ENCODE data around the gene TMEM43. TPM values are rescaled to one million over a fixed set of nuclear protein-coding genes. Genes with fewer than 3 reads are reported as not detected.

Gene TMEM43
- total RNA-seq, 4 donors from 2014 or later: 93.5 to 114 (median 102) TPM

GRCh38 chr3:14181253-14181652 lies 56.4 kb downstream of the TMEM43 start:
- no peak overlapping the region for H3K27ac ChIP-seq
- H3K4me3 ChIP-seq: no peak overlapping the region
- TF ChIP-seq POLR2A (IDR thresholded peaks at IDR 0.05): no peak
- TF ChIP-seq CTCF (IDR thresholded peaks at IDR 0.05): no peak
- peaks cover 0 to 5% of the 10 kb centered on the region in 2 donors for H3K4me1 ChIP-seq
- no peaks in the 10 kb centered on the region for H3K9me3 ChIP-seq
- intact Hi-C loops (cut with DNase I; ENCODE audit: low total_unique reads): no loop called here
- no peak for DNase-seq
- no peaks in the 10 kb centered on the region for H3K36me3 ChIP-seq
- H3K27me3 ChIP-seq: no peaks in the 10 kb centered on the region

GRCh38 chr3:14183015-14183577 lies 58.2 kb downstream of the TMEM43 start:
- intact Hi-C loops (cut with DNase I; ENCODE audit: low total_unique reads): no loop called here
- no peak for DNase-seq
- TF ChIP-seq POLR2A (IDR thresholded peaks at IDR 0.05) (no peak), CTCF (IDR thresholded peaks at IDR 0.05) (no peak)
- Histone ChIP-seq H3K4me3 (no peak overlapping the region), H3K27ac (no peak overlapping the region), H3K36me3 (no peaks in the 10 kb centered on the region), H3K9me3 (no peaks in the 10 kb centered on the region), H3K4me1 (no peaks in the 10 kb centered on the region), H3K27me3 (no peaks in the 10 kb centered on the region)

- Histone ChIP-seq H3K9me3 (no peaks in the 10 kb centered on the region), H3K27ac (no peak overlapping the region), H3K36me3 (no peaks in the 10 kb centered on the region), H3K4me1 (no peaks in the 10 kb centered on the region), H3K4me3 (no peak overlapping the region), H3K27me3 (no peaks in the 10 kb centered on the region)
- no peak for TF ChIP-seq CTCF (IDR thresholded peaks at IDR 0.05)
- no peak for TF ChIP-seq POLR2A (IDR thresholded peaks at IDR 0.05)
- intact Hi-C loops (cut with DNase I; ENCODE audit: low total_unique reads): no loop called here
- DNase-seq: no peak
Measured at GRCh38 chr3:14186854-14187458, 62.1 kb downstream of the TMEM43 start.

GRCh38 chr3:14188041-14188754 lies 63.3 kb downstream of the TMEM43 start:
- Histone ChIP-seq H3K4me1 (no peaks in the 10 kb centered on the region), H3K9me3 (no peaks in the 10 kb centered on the region), H3K36me3 (no peaks in the 10 kb centered on the region), H3K27me3 (no peaks in the 10 kb centered on the region), H3K4me3 (no peak overlapping the region), H3K27ac (no peak overlapping the region)
- intact Hi-C loops (cut with DNase I; ENCODE audit: low total_unique reads): no loop called here
- TF ChIP-seq CTCF (IDR thresholded peaks at IDR 0.05) (no peak), POLR2A (IDR thresholded peaks at IDR 0.05) (no peak)
- no peak for DNase-seq

Other genes starting within 250 kb of the TMEM43 start
- gene WNT7A, start 245.0 kb upstream of the TMEM43 start, total RNA-seq: 10 to 100 TPM in 1 of 4 donors, under 1 TPM in 2, not detected in 1; 0.21 to 19.8 (median 0.26) TPM
- 10 to 100 TPM in 1 of 4 donors, 1 to 10 TPM in 3; 6.2 to 12.0 (median 7.8) TPM for gene CHCHD4, start 182 bp upstream of the TMEM43 start, total RNA-seq
- 10 to 100 TPM; 15.3 to 85.8 (median 48.5) TPM for gene XPC, start 53.5 kb downstream of the TMEM43 start, total RNA-seq
- gene LSM3, start 53.8 kb downstream of the TMEM43 start, total RNA-seq: 10 to 100 TPM in 3 of 4 donors, 1 to 10 TPM in 1; 10.0 to 14.1 (median 11.9) TPM